ENCODE results near the gene PRDM5. TPM values are rescaled to one million over a fixed set of nuclear protein-coding genes. Genes with fewer than 3 reads are reported as not detected.

PRDM5 gene
- total and polyA plus RNA-seq, 2 of the 13 experiments (the other 11 are each of a cell fraction or from before 2014, with no cell fraction given) = not detected

- TF ChIP-seq LBX2 (CRISPR knock-in tag; IDR thresholded peaks at IDR 0.05; ENCODE audit: borderline replicate concordance) (no peak), STAG1 (CRISPR knock-in tag; IDR thresholded peaks at IDR 0.05) (no peak), NFIC (IDR thresholded peaks at IDR 0.05; ENCODE audit: low read length) (no peak), MAFK (conservative IDR thresholded peaks at IDR 0.05 in 1 of 2, IDR thresholded peaks at IDR 0.05 in 1 of 2; ENCODE audit: low read length in 2 of 2) (peak; percentile 85 to 90), SALL1 (CRISPR knock-in tag; IDR thresholded peaks at IDR 0.05) (no peak), TEF (CRISPR knock-in tag; IDR thresholded peaks at IDR 0.05) (no peak), MAFF (IDR thresholded peaks at IDR 0.05; ENCODE audit: low read depth, low read length) (peak; percentile 82), JUN (CRISPR knock-in tag; IDR thresholded peaks at IDR 0.05) (no peak), ZFX (CRISPR knock-in tag; IDR thresholded peaks at IDR 0.05; ENCODE audit: low read depth) (no peak), FIP1L1 (IDR thresholded peaks at IDR 0.05; ENCODE audit: borderline replicate concordance, insufficient read depth, low read depth, low read length) (no peak), SOX13 (IDR thresholded peaks at IDR 0.05) (no peak), SOX13 (CRISPR knock-in tag; conservative IDR thresholded peaks at IDR 0.05 in 1 of 2, IDR thresholded peaks at IDR 0.05 in 1 of 2) (no peak)
These were observed 227.6 kb downstream of the PRDM5 start (continued) for GRCh38 chr4:120694973-120695372.

DNA sequence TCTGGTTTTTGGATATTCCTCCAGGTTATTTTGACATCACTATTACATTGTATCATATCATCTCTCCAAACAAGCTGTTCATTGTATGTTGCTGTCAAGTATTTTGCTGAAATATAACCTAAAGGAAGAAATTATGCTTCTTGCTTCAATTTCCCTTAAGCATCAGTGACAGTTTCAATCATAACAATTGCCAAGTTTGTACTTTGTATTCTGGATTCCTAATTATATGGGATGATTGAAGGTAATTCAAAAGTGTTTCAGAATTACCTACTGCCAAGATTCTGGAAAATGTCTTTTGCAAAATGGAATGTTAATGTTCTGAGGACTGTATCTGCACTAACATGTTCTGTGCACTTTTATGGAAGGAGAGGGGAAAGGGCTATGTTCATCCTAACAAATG is 228.7 kb downstream of the PRDM5 start:
- FAIRE-seq (no peak), DNase-seq (ENCODE audit: low spot score) (no peak), ATAC-seq (no peak)
- no peak overlapping the region for H2AFZ ChIP-seq (ENCODE audit: low read length)
- no TSS peak for BruUV-seq (replicated peaks)
- H3K36me3 ChIP-seq (replicated peaks in 1 of 2; ENCODE audit: control insufficient read depth in 1 of 2, insufficient read depth in 2 of 2, low read length in 2 of 2) = no peaks in the 10 kb centered on the region
- H3K4me2 ChIP-seq (ENCODE audit: low read depth, low read length) = no peak overlapping the region
- intact Hi-C loops (cut with micrococcal nuclease; ENCODE audit: unreplicated experiment) = no loop called here
- no peaks in the 10 kb centered on the region for H4K20me1 ChIP-seq (ENCODE audit: insufficient read depth, low read length)
- H3K4me3 ChIP-seq (replicated peaks in 1 of 3; ENCODE audit: insufficient read depth in 1 of 3, low read depth in 2 of 3, low read length in 3 of 3) = no peak overlapping the region
- no peaks in the 10 kb centered on the region for H3K27me3 ChIP-seq (ENCODE audit: control insufficient read depth in 1 of 2, insufficient read depth in 2 of 2, low read length in 2 of 2)
- no peak overlapping the region for H3K9ac ChIP-seq (ENCODE audit: insufficient read depth, low read depth, low read length)
- in situ Hi-C loops (cut with HindIII; ENCODE audit: extremely low pct_ligation_motif_present, low pct_unique_long_range_greater_than_20kb) = no loop called here
- H3K27ac ChIP-seq (ENCODE audit: extremely low read length, insufficient read depth, low read length) = no peak overlapping the region
- CTCF ChIA-PET (ENCODE audit: low intra/inter-chr PET ratio, low total read pairs) = no interaction called here
- no peaks in the 10 kb centered on the region for H3K4me1 ChIP-seq (ENCODE audit: insufficient read depth, low read length)
- no peaks in the 10 kb centered on the region for H3K79me2 ChIP-seq (ENCODE audit: insufficient read depth, low read length)
- H3K9me3 ChIP-seq (ENCODE audit: low read length) = no peaks in the 10 kb centered on the region
- TF ChIP-seq ZBTB4 (CRISPR knock-in tag; IDR thresholded peaks at IDR 0.05; ENCODE audit: borderline replicate concordance) = no peak
- no peak for TF ChIP-seq ZNF792 (CRISPR knock-in tag; IDR thresholded peaks at IDR 0.05)
- POLR2A ChIA-PET = no interaction called here
